RWPE1 (cell line): ENCODE data around the gene LCE1E.

Experiments
- CTCF ChIA-PET: fragments of 350-600 bp; sonication (Branson Sonifier 250); formaldehyde crosslinking; extraction: SDS; loops from one replicate; lab custom pipeline; 2021; lab: Yijun Ruan, JAX
- POLR2A ChIA-PET: fragments of 400-600 bp; formaldehyde crosslinking; extraction: SDS; loops from one replicate; lab custom pipeline; 2020; ENCODE audit warnings: antibody characterized with exemption; ENCODE audit not compliant: low non-redundant PET; lab: Yijun Ruan, JAX
- DNase-seq: peaks from one replicate; pipeline ENCODE4 v3.0.0; 2012; ENCODE audit warnings: low spot score
- H3K27ac ChIP-seq: fragments of 450-650 bp; 2 replicates; pipeline ENCODE4 v1.5.1; 2017
- CTCF ChIP-seq: fragments of 450-650 bp; conservative IDR thresholded peaks from 2 replicates; pipeline ENCODE4 v1.5.1; 2017; ENCODE audit warnings: low read depth, mild to moderate bottlenecking

Gene LCE1E

GRCh38 chr1:152823294-152823693 lies 37.2 kb downstream of the LCE1E start:
- ChIA-PET CTCF (no interaction called here), POLR2A (no interaction called here)
- TF ChIP-seq CTCF = no peak
- DNase-seq = no peak
- no peak overlapping the region for H3K27ac ChIP-seq

- ChIA-PET CTCF (interaction anchor here (0.7 kb wide), 1 partner anchor 115 kb away, joined by 3 read pairs; no protein-coding TSS in a partner anchor), POLR2A (no interaction called here)
- no peak for DNase-seq
- no peak for TF ChIP-seq CTCF
- H3K27ac ChIP-seq = no peak overlapping the region
Observed at GRCh38 chr1:152824964-152825363, 38.9 kb downstream of the LCE1E start.

- no peak for DNase-seq
- POLR2A ChIA-PET = no interaction called here
- TF ChIP-seq CTCF = no peak
- CTCF ChIA-PET = no interaction called here
- no peak within 1 kb of the TSS for H3K27ac ChIP-seq
Observed at GRCh38 chr1:152827173-152827572, 41.1 kb downstream of the LCE1E start, which contains the start of gene LCE1A. TSS of gene LCE1A (plus strand) at chr1:152827473. CDS start at chr1:152827473, 0 bp downstream.

GRCh38 chr1:152836870-152837269 lies 50.8 kb downstream of the LCE1E start:
- ChIA-PET CTCF (interaction anchor here (0.6 kb wide), 1 partner anchor 1195 kb away, joined by 3 read pairs; no protein-coding TSS in a partner anchor), POLR2A (no interaction called here)
- TF ChIP-seq CTCF = no peak
- no peak overlapping the region for H3K27ac ChIP-seq
- no peak for DNase-seq
